SIG-M5 (cell line): ENCODE measurements around the gene SLC2A13.
A peak's percentile ranks its signal among the peaks of the same experiment; 100 is the strongest.

Experiments used
- DNase-seq: peaks from one replicate; lab custom pipeline; 2025; lab: John Stamatoyannopoulos, UW

SLC2A13 gene

DNA sequence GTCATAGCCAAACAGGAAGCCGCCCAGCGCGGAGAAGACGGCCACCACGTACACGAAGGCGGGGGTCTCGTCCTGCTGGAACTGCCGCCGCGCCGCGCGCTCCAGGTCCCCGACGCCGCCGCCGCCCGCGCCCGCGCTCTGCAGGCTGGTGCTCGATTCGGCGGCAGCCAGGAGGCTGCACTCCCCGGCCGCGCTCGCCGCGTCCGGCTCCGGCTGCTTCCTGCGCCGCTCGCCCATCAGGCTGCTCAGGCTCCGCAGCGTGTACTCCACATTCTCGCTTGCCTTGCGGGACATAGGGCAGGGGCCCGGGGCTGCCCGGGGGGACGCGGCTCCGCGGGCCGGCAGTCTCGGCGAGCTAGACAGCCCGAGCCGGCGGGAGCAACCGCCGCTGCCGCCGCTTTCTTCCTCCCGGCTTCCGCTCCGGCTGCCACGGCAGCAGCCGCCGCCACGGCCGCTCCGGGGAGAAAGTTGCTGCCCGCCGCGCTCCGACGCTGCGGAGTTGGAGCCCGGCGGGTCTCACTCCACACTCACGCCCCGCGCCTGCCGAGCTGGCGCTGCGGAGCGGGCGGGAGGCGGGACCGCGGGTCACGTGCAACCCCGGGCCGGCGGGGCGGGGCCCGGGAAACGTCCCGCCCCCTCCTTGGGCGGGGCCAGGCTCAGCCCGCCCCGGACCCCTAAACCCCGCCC is at the start of gene SLC2A13:
TSS of gene SLC2A13 (minus strand) at position 567 of the 687 bp plus-strand sequence. CDS start at position 294, 273 bp downstream.
- DNase-seq: no peak

DNA sequence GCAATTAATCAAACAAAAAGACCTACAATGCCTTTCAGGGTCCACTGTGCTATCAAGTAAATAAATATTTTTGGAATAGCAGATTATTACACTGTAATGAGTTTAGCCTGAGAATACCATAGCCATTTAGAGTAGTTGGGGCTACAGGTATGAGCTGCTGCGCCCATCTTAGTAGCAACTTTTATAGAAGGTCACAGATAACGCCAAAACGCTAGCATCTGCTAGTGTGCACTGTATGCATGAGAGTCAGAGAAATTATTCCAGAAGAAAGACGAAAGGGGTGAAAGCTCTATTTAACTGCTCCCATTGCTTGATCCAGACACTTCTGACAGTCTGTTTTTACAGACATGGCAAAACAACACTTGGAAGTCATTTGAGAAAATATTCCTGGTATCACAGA is 48.5 kb upstream of the SLC2A13 start:
- no peak for DNase-seq

DNA sequence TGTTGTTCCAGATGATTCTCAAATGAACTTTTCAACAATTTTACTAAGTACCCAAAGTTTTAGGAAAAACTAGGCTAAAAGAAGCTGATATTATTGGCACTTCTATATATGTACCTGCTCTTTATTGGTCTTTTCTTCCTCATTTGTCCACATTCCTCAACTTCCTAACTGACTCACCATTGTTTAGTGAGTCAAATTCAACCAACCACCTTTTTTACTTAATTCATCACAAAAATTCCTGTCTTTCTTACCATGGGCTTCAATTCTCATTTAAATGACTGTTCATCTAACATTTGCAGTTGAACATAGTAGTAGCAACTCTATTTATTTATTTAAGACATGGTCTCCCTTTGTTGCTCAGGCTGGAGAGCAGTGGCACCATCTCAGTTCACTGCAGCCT is 47.6 kb upstream of the SLC2A13 start:
- no peak for DNase-seq

DNA sequence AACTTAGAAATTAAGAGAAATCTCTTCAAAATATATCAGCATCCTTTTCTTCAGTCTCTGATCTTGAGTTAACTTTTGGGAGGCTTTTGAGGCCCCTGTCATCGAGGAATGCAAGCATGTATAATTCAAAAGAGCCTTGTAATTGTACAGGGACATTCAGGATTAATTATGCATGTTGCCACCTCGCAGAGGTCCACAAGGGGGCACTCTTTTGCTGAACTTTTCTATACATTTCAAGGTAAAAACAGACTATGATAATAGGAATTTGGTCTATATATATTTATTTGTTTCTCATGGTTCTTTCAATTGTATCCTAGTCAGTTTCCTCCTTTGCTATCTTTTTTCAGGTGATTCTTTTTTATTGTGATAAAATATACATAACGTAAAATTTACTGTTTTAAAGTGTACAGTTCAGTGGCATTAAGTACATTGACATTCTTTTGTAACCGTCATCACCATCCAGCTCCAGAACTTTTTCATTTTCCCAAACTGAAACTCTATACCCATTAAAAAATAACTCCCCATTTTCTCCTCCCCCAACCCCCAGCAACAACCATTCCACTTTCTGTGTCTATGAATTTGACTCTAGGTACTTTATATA is 47.0 kb upstream of the SLC2A13 start:
- DNase-seq: no peak

DNA sequence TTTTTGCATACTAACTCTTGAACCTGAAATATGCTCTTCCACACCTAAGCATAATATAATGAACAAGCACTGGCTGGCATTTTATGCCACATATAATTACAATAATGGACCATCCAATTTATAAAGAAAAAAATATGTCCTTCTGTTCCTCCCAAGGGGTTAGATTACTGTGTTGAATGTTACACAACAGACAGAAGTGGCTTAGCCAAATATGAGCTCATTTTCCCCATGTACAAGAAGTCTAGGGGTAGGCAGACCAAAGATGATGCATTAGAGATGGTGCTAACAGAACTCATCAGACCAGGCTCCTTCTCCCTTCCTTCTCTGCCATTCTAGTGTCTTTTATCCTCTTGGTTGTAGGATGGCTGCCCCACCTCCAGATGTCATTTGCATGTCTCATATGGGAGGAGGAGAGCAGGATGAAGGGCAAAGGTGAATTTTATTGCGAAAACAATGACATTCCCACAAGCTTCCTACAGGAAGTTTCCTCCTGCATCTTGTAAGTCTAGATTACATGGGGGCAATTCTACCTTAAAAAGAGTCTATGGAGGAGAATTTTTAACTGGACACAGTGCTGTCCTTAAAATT is 43.9 kb upstream of the SLC2A13 start:
- no peak for DNase-seq

DNA sequence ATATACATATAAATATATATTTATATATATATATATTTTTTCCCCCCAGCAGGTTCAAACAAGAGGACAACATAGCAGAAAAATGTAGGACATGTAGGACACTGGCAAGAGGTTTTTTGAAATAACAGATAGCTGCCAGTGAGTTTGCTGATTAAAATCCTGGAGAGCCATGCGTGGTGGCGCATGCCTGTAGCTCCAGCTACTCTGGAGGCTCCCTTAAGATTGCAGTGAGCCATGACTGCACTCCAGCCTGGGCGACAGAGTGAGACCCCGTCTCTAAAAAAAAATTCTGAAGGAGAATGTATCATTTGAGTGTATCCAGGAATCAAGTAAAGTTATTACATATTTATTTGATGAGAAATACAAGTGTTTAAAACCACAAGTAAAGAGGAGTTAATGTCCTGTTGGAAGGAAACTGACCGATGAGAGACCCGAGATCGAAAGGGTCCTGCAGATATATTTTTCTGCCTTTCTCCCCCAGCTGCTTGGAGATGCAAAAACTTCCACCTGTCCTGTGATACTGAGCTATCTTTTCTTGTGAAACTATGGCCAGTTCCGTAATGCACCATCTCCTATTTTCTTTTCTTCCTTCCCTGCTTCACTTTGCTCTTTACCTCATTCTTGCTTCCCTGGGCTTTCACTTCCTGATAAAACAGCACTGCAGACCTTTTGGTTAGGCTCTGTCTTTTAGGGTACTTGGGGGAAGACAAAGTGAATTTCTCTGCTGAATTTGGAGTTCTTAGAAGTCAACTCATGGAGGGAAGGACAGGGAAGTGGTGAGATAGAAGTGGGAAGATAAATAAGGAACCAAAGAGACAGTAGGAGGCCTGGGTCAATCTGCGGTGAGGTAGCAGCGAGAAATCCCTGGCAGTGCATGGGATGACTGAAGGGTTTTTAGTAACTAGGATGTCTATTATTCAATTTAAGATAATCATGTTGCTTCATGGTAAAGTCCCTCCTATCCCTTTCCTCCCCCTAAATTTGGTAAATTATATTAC is 41.2 kb upstream of the SLC2A13 start:
- DNase-seq: no peak

DNA sequence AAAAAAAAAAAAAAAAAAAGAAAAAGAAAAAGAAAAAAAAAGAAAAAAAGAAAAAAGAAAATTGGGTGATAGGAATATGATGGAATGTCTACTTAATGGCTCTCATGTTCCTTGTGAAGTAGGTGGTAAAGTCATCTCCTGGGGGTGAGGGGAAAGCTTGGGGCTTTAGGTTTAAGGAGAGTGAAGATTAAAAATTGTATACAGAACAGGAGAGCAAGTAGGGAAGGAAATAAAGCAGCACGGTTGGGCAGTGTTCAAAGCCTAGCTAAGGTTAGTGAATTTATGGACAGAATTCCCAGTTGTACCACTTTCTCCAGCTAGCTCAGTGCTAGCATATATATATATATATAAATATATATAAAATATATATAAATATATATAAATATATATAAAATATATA is 40.0 kb upstream of the SLC2A13 start:
- DNase-seq: no peak

DNA sequence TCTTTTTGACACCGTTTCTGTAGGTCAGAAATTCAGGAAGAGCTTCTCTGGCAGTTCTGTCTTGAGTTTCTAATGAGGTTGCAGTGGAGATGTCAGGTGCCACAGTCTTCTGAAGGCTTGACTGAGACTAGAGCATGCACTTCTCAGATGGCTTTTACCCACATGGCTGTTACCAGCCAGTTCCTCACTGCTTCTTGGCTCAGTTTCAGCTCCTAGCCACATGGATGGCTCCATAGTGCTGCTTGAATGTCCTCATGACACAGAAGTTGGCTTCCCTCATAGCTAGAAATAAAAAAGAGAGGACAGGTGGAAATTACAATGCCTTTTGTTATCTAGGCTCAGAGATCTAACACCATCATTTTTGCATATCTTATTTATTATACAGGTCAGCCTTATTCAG is 38.1 kb upstream of the SLC2A13 start:
- DNase-seq: no peak

DNA sequence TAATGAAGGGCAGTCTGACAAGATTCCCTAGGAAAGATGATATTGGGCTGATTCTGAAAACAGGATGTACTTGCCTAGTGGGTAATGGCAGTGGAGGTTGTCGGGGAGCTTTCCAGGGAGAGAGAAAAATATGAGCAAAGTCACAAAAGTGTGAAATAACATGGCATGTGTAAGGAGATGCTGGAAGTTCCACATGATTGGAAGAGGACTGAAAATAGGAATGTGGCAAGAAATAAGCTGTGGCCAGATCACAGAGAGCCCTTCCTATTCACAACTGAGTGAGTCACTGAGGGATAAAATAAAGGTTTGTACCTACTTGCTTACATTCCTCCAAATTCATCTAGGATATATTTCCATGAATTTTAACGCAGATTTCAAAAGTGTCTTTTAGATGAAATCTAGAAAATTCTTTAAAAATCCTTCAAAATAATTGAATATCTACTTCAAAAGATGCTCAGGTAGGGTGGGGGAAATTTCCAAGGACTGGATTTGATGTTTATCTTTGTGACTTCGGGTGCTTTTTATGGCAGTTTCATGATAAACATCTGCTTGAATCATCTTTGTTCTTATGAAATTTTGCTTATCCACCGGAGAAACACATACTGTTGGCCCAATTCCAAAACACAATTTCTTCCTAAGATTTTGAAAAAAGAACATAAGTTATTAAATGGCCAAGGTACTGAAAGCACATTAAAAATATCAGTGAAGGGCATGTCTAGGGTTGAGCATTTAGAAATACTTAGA is 36.3 kb upstream of the SLC2A13 start:
- DNase-seq: no peak

DNA sequence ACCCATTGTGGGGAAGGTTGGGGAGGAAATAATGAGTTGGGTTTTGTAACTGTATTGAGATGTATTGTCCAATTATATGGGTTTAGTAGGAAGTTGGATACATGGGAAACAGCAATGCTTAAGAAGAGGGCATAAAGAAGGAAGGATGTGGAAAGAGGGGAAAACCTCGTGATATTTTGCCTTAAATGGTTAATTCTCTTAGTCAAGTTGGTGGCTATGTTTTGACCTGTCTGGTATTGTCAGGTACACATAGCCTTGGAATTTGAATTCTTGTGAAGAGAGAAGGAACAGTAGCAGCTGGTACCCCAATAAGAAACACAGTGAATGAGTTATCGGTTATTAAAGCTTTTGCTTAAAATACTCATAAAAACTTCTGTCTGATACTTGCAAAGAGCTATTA is 32.6 kb upstream of the SLC2A13 start:
- DNase-seq: no peak

DNA sequence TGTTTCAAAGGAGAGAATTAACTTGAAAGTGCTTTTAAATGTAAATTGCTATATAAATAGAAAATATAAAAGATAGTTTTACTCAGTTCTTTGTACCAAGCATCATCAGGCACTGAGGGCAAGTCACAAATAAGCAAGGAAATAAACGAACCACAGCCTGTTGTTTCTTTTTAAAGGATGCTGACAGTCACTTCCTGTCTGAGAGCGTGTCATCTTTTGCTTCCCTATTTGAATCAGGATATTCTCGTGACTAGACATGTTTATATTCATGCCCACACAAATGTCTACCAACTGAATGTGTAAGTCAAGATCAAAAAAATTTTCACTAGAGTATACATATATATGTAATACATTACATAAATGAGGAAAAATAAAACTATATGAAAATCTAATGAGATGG is 31.4 kb upstream of the SLC2A13 start:
- DNase-seq: no peak

DNA sequence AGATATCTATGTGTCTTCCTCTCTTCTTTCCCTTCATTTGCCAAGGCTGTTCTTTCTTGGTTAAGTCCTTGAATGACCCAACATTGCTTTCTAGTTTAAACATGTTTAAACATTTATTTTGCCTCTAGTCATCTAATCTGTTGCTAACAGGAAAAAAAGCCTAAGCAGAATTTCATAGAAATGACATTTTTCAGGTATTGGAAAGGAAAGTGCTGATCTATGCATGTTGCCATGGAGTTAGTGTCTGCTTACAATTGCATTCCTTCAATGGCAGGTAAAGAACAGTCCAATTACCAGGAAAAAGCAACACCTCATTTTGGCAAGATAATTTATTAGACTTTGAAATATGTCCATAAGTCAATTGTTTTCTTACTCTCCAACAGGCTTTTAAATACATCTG is 21.5 kb upstream of the SLC2A13 start:
- no peak for DNase-seq

DNA sequence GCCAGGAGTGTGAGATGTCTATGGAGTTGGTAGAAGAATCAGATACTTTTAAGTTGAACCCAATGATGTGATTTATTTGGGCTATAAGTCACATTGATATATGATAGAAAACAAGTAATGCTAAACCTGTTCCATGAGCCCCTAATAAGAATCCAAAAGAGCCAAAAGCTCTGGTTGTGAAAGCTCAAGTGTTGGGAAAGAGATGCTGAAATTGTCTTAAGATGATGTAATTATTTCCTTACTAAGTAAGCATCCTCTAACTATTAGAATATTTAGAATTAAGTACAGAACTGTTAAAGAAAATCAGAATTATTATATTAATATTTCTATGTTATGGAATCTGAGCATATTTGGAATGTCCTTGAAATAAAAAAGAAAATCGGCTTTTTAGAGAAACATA is 17.6 kb upstream of the SLC2A13 start:
- no peak for DNase-seq

DNA sequence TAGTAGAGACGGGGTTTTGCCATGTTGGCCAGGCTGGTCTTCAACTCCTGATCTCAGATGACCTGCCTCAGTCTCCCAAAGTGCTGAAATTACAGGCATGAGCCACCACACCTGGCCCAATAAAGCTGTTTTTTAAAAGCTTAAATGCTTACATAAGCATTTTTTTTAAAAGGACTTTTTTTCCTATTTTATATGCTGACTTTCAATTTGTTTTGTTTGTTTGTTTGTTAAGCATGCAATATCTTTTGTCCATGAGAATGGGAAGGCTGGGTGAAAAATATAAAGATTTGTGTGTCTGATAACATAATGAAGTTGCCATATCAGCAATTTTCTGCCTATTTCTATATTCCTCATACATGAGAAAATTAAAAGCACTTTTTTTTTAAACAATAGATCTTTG is 17.0 kb upstream of the SLC2A13 start:
- no peak for DNase-seq

DNA sequence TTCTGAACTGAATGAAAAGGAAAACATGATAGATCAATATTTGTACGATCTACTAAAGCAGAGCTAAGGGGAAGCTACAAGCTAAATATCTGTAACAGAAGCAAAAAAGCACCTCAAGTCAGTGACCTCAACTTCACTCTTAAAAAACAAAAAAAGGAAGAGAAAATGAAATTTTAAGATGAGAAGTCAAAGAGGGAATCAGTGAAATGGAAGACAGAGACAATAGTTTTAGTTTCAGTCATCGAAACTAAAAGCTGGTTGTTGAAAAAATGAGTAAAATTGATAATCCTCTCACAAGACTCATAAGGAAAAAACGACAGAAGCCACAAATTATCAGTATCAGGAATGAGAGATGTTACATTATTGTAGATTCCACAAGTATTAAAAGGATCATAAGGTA is 11.9 kb upstream of the SLC2A13 start:
- no peak for DNase-seq

DNA sequence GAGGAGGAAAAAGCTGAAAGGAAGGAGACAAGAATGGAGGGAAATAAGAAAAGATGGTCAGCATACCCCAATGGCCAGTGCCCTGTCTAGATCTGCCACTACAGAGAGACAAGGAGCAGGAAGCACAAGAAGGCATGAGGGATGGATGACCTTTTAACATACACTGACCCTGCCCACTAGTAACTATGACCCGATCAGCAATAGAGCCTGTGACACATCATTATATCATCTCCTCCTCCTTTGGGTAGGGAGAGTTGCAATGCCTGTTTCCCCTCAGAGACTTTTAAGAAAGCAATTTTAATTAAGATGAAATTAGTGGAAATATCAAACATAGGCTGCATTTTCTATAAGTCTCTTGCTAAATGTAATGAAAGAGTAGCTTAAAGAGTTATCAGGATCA is 4.7 kb upstream of the SLC2A13 start:
- DNase-seq: no peak

DNA sequence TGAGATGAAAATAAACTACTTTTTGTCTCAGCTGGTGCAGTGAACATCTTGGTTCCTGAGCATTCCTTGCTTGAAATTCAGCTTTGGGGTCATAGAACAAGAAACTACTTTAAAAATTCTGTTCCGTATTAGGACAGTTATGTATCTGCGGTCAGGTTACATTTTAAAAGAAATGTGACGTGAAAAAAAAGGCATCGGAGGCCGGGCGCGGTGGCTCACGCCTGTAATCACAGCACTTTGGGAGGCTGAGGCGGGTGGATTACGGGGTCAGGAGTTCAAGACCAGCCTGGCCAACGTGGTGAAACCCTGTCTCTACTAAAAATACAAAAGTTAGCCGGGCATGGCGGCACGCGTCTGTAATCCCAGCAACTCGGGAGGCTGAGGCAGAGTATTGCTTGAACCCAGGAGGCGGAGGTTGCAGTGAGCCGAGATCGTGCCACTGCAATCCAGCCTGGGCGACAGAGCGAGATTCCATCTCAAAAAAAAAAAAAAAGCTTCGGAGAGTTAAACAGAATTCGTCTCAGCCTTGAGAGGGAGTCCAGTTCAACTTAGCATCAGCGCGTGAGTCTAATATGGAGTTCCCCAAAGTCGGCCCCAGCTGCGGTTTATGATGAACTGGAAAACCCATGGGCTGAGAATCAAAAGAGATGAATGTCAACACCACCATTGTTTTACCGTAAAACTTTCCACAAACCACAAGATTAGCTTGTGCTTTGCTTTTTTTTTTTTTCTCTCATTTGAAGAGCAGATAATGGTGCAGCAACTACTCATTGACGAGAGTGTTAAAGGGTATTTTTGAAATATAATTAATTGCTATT is 2.1 kb upstream of the SLC2A13 start:
- DNase-seq: no peak

DNA sequence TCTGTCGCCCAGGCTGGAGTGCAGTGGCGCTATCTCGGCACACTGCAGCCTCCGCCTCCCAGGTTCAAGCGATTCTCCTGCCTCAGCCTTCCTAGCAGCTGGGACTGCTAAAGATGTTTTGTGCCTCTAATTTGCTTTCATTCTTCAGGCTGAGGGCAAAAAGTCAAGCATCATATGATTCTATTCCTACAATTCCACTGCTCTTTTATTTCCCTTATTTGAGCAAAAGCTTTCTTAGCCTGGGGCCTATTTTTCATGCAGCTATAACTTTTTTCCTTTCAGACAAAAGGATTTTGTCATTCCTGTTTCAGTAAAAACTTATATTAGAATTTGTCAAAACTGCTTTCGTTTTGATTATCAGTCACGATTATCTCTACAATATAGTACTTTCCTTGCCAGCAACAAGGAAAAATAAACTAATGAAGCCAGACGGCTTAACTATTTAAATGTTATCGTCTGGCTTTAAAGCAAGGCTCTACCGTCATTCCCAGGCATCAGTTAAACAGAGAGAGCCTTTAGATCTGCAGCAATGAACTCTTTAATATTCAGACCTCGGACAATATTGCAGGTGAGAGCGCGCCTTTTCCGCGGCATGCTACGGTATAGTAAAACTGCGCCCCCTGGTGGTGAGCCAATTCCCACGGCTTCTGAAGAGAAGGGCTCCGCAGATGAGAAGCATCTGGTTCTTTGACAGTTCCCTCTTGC is 1.4 kb upstream of the SLC2A13 start:
- DNase-seq: peak; percentile 36

DNA sequence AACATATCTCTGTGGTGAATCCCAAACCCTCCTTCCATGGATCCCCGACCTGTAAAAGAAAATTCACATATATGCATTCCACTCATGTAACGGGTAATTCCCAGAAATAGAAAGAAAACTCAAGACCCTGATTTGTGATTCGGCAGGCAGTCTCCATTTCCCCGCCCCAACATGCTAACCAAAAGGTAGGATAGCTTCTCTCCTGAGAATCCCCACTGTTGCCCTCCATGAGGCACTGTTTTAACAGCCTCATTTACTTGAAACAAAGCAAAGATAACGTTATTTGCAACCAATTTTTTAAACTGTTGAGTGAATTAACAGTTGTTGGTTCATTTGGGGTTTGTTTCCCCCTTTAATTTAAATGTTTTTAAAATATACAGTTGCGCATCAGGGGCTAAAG is 774 bp upstream of the SLC2A13 start:
- DNase-seq: no peak

DNA sequence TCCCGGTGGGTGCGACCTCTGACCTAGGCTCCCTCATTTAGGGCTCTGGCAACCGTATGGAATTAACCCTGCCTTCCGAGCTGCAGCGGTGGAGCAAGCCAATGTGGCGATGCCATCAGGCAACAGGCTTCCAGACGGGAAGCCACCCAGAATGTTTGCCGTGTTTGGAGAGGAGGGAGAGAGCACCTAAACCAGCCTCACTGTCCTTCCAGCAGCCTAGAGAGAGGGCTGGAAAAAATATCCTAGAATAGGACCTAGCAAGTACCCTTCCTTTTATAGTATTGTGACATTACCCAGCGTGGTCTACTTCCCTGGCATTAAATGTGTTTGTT is 287 bp upstream of the SLC2A13 start:
- DNase-seq: no peak

DNA sequence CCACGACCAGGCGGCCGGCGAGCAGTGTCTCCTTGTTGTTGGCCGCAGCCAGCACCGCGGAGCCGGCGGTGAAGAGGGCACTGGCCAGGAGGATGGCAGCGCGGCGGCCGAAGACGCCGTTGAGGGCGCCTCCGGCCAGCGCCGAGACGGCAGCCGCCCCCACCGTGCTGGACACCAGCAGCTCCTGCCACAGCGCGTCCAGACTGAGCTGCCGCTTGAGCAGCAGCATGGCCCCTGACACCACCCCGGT is 691 bp downstream of the SLC2A13 start:
- no peak for DNase-seq
